ENCODE results near the gene PLD3. TPM values are rescaled to one million over a fixed set of nuclear protein-coding genes. Genes with fewer than 3 reads are reported as not detected.

Gene PLD3
- total and polyA plus RNA-seq, 5 donors, result 180 to 235 (median 219) TPM

GRCh38 chr19:40342644-40343311, 5.7 kb upstream of the PLD3 start:
- peaks cover 2% of the 10 kb centered on the region for H3K4me1 ChIP-seq (ENCODE audit: control insufficient read depth, insufficient read depth, low read length)
- intact Hi-C loops (cut with DNase I), result loop anchor here in 1 of 4 donors (10.0 kb wide), 1 partner anchor 102 kb away; the partner anchor contains the start of gene SERTAD3
- peak overlapping the region; percentile 82 for H3K27ac ChIP-seq (ENCODE audit: low read length)
- no peaks in the 10 kb centered on the region for H3K27me3 ChIP-seq (ENCODE audit: control insufficient read depth, insufficient read depth)
- ATAC-seq, result no peak
- 76% methylated on average over 11 of the region's 11 CpGs for WGBS
- H3K4me3 ChIP-seq (ENCODE audit: low read length), result no peak overlapping the region
- no peaks in the 10 kb centered on the region for H3K9me3 ChIP-seq (ENCODE audit: control insufficient read depth, low read length)
- DNase-seq, result no peak

GRCh38 chr19:40344422-40344821, 4.1 kb upstream of the PLD3 start:
- peaks cover 6% of the 10 kb centered on the region for H3K4me1 ChIP-seq (ENCODE audit: control insufficient read depth, insufficient read depth, low read length)
- intact Hi-C loops (cut with DNase I), result loop anchor here in 1 of 4 donors (10.0 kb wide), 1 partner anchor 100 kb away; the partner anchor contains the start of gene SERTAD3
- 61% methylated on average over 7 of the region's 7 CpGs for WGBS

GRCh38 chr19:40348961-40349507, 539 bp downstream of the PLD3 start:
- intact Hi-C loops (cut with DNase I), result loop anchor here in 1 of 4 donors (10.0 kb wide), 1 partner anchor 96 kb away; the partner anchor contains the start of gene SERTAD3
- peak overlapping the region; percentile 54 for H3K4me3 ChIP-seq (ENCODE audit: low read length)
- ATAC-seq, result peak in 1 of 2 donors; percentile 10
- no peaks in the 10 kb centered on the region for H3K27me3 ChIP-seq (ENCODE audit: control insufficient read depth, insufficient read depth)
- no peaks in the 10 kb centered on the region for H3K9me3 ChIP-seq (ENCODE audit: control insufficient read depth, low read length)
- 15% methylated on average over 17 of the region's 17 CpGs for WGBS
- peak overlapping the region; percentile 13 for H3K27ac ChIP-seq (ENCODE audit: low read length)
- no peak for DNase-seq
- peaks cover 3% of the 10 kb centered on the region for H3K4me1 ChIP-seq (ENCODE audit: control insufficient read depth, insufficient read depth, low read length)

More at GRCh38 chr19:40344422-40344821, 4.1 kb upstream of the PLD3 start:
- ATAC-seq, result no peak
- no peaks in the 10 kb centered on the region for H3K9me3 ChIP-seq (ENCODE audit: control insufficient read depth, low read length)
- H3K4me3 ChIP-seq (ENCODE audit: low read length), result no peak overlapping the region
- H3K27ac ChIP-seq (ENCODE audit: low read length), result peak overlapping the region; percentile 77
- DNase-seq, result no peak
- H3K27me3 ChIP-seq (ENCODE audit: control insufficient read depth, insufficient read depth), result no peaks in the 10 kb centered on the region

- ATAC-seq (no peak), DNase-seq (no peak)
- Histone ChIP-seq H3K27me3 (ENCODE audit: control insufficient read depth, insufficient read depth) (no peaks in the 10 kb centered on the region), H3K9me3 (ENCODE audit: control insufficient read depth, low read length) (no peaks in the 10 kb centered on the region), H3K4me3 (ENCODE audit: low read length) (no peak overlapping the region), H3K27ac (ENCODE audit: low read length) (no peak overlapping the region), H3K4me1 (ENCODE audit: control insufficient read depth, insufficient read depth, low read length) (no peaks in the 10 kb centered on the region)
- intact Hi-C loops (cut with DNase I), result no loop called here
- WGBS, result 88% methylated on average over 9 of the region's 9 CpGs
These were observed 7.6 kb downstream of the PLD3 start for GRCh38 chr19:40355975-40356680.

- intact Hi-C loops (cut with DNase I), result no loop called here
- Histone ChIP-seq H3K4me1 (ENCODE audit: control insufficient read depth, insufficient read depth, low read length) (no peaks in the 10 kb centered on the region), H3K27me3 (ENCODE audit: control insufficient read depth, insufficient read depth) (no peaks in the 10 kb centered on the region), H3K27ac (ENCODE audit: low read length) (no peak overlapping the region), H3K4me3 (ENCODE audit: low read length) (no peak overlapping the region), H3K9me3 (ENCODE audit: control insufficient read depth, low read length) (no peaks in the 10 kb centered on the region)
- DNase-seq, result no peak
- no peak for ATAC-seq
- 87% methylated on average over 6 of the region's 6 CpGs for WGBS
These were observed 8.4 kb downstream of the PLD3 start for GRCh38 chr19:40356681-40357595.

GRCh38 chr19:40357640-40358039, 9.1 kb downstream of the PLD3 start:
- intact Hi-C loops (cut with DNase I), result no loop called here
- no peak for ATAC-seq
- no peak overlapping the region for H3K27ac ChIP-seq (ENCODE audit: low read length)
- no peaks in the 10 kb centered on the region for H3K4me1 ChIP-seq (ENCODE audit: control insufficient read depth, insufficient read depth, low read length)
- DNase-seq, result no peak
- H3K4me3 ChIP-seq (ENCODE audit: low read length), result no peak overlapping the region
- 80% methylated on average over 3 of the region's 3 CpGs for WGBS
- H3K9me3 ChIP-seq (ENCODE audit: control insufficient read depth, low read length), result no peaks in the 10 kb centered on the region
- H3K27me3 ChIP-seq (ENCODE audit: control insufficient read depth, insufficient read depth), result no peaks in the 10 kb centered on the region

- DNase-seq (peak in 1 of 3 donors; percentile 75), ATAC-seq (peak; percentile 36 to 39)
- Histone ChIP-seq H3K4me1 (ENCODE audit: control insufficient read depth, insufficient read depth, low read length) (no peaks in the 10 kb centered on the region), H3K4me3 (ENCODE audit: low read length) (no peak overlapping the region), H3K9me3 (ENCODE audit: control insufficient read depth, low read length) (no peaks in the 10 kb centered on the region), H3K27ac (ENCODE audit: low read length) (no peak overlapping the region), H3K27me3 (ENCODE audit: control insufficient read depth, insufficient read depth) (no peaks in the 10 kb centered on the region)
- intact Hi-C loops (cut with DNase I), result no loop called here
- 94% methylated on average over 5 of the region's 5 CpGs for WGBS
These were observed 10.3 kb downstream of the PLD3 start for GRCh38 chr19:40358773-40359172.

- WGBS, result 90% methylated on average over 13 of the region's 13 CpGs
- DNase-seq (no peak), ATAC-seq (no peak)
- H3K27me3 ChIP-seq (ENCODE audit: control insufficient read depth, insufficient read depth), result no peaks in the 10 kb centered on the region
- intact Hi-C loops (cut with DNase I), result no loop called here
- no peak overlapping the region for H3K4me3 ChIP-seq (ENCODE audit: low read length)
- no peaks in the 10 kb centered on the region for H3K4me1 ChIP-seq (ENCODE audit: control insufficient read depth, insufficient read depth, low read length)
- H3K27ac ChIP-seq (ENCODE audit: low read length), result no peak overlapping the region
- no peaks in the 10 kb centered on the region for H3K9me3 ChIP-seq (ENCODE audit: control insufficient read depth, low read length)
These were observed 11.7 kb downstream of the PLD3 start for GRCh38 chr19:40360020-40360707.

- H3K27me3 ChIP-seq (ENCODE audit: control insufficient read depth, insufficient read depth), result no peaks in the 10 kb centered on the region
- 85% methylated on average over 12 of the region's 12 CpGs for WGBS
- H3K4me3 ChIP-seq (ENCODE audit: low read length), result no peak overlapping the region
- no peak overlapping the region for H3K27ac ChIP-seq (ENCODE audit: low read length)
- intact Hi-C loops (cut with DNase I), result no loop called here
- DNase-seq (peak in 1 of 3 donors; percentile 38), ATAC-seq (no peak)
- no peaks in the 10 kb centered on the region for H3K9me3 ChIP-seq (ENCODE audit: control insufficient read depth, low read length)
- H3K4me1 ChIP-seq (ENCODE audit: control insufficient read depth, insufficient read depth, low read length), result no peaks in the 10 kb centered on the region
These were observed 12.3 kb downstream of the PLD3 start for GRCh38 chr19:40360708-40361241.

GRCh38 chr19:40362160-40362559, 13.7 kb downstream of the PLD3 start:
- H3K4me3 ChIP-seq (ENCODE audit: low read length), result no peak overlapping the region
- no peaks in the 10 kb centered on the region for H3K4me1 ChIP-seq (ENCODE audit: control insufficient read depth, insufficient read depth, low read length)
- H3K27me3 ChIP-seq (ENCODE audit: control insufficient read depth, insufficient read depth), result no peaks in the 10 kb centered on the region
- intact Hi-C loops (cut with DNase I), result no loop called here
- H3K9me3 ChIP-seq (ENCODE audit: control insufficient read depth, low read length), result no peaks in the 10 kb centered on the region
- H3K27ac ChIP-seq (ENCODE audit: low read length), result no peak overlapping the region
- DNase-seq (no peak), ATAC-seq (no peak)
- WGBS, result 93% methylated on average over 3 of the region's 3 CpGs
